Endodermal cell (in vitro differentiated cells): ENCODE measurements around the gene ROBO1. TPM values are rescaled to one million over a fixed set of nuclear protein-coding genes. Genes with fewer than 3 reads are reported as not detected.

ENCODE experiments used
- DNase-seq: peaks from one replicate; pipeline ENCODE4 v3.0.0-alpha.2; 2017
- H3K27ac ChIP-seq: 2 replicates; pipeline ENCODE4 v1.5.1; 2013; ENCODE audit warnings: mild to moderate bottlenecking, low read depth, low read length, moderate library complexity
- H3K27me3 ChIP-seq: 2 replicates; pipeline ENCODE4 v1.6.1; 2013; ENCODE audit warnings: mild to moderate bottlenecking, low read length, moderate library complexity; ENCODE audit not compliant: insufficient read depth, control insufficient read depth, poor library complexity, severe bottlenecking
- H3K36me3 ChIP-seq: 2 replicates; pipeline ENCODE4 v1.7.0; 2013; ENCODE audit warnings: mild to moderate bottlenecking, low read length, moderate library complexity; ENCODE audit not compliant: control insufficient read depth, insufficient read depth
- H3K4me1 ChIP-seq: one replicate; pipeline ENCODE4 v1.7.0; 2013; ENCODE audit warnings: low read length; ENCODE audit not compliant: control insufficient read depth, insufficient read depth
- H3K4me3 ChIP-seq: 2 replicates; pipeline ENCODE4 v1.5.1; 2013; ENCODE audit warnings: mild to moderate bottlenecking, low read length, moderate library complexity
- H3K9ac ChIP-seq: 2 replicates; pipeline ENCODE4 v1.6.1; 2013; ENCODE audit warnings: mild to moderate bottlenecking, low read length, moderate library complexity; ENCODE audit not compliant: poor library complexity, severe bottlenecking; ENCODE audit errors: extremely low read depth
- H3K9me3 ChIP-seq: 2 replicates; pipeline ENCODE4 v1.6.1; 2013; ENCODE audit warnings: mild to moderate bottlenecking, low read length, moderate library complexity; ENCODE audit not compliant: control insufficient read depth
- H3K27ac Mint-ChIP-seq: 2 replicates; pipeline ENCODE4 v1.8.0; 2020; ENCODE audit warnings: mixed read lengths
- H3K27me3 Mint-ChIP-seq: 2 replicates; pipeline ENCODE4 v1.8.0; 2021; ENCODE audit warnings: mild to moderate bottlenecking, mixed read lengths; ENCODE audit not compliant: insufficient read depth
- H3K36me3 Mint-ChIP-seq: 2 replicates; pipeline ENCODE4 v1.8.0; 2020; ENCODE audit warnings: low read depth, mixed read lengths
- H3K4me1 Mint-ChIP-seq: 2 replicates; pipeline ENCODE4 v1.8.0; 2020; ENCODE audit warnings: mixed read lengths
- H3K4me3 Mint-ChIP-seq: 2 replicates; pipeline ENCODE4 v1.8.0; 2020; ENCODE audit warnings: mild to moderate bottlenecking, moderate library complexity, mixed read lengths
- H3K9me3 Mint-ChIP-seq: 2 replicates; pipeline ENCODE4 v1.8.0; 2020; ENCODE audit warnings: mild to moderate bottlenecking, mixed read lengths
- CTCF ChIP-seq: fragments of 200-600 bp; sonication (generic); conservative IDR thresholded peaks from 2 replicates; pipeline ENCODE4 v1.5.0; 2021; ENCODE audit warnings: antibody characterized with exemption, mild to moderate bottlenecking
- WGBS, 2 experiments: methylation state at CpG; one replicate each; pipeline versions ENCODE4 v1.1.5 to v1.1.7; 2013; ENCODE audit warnings: missing lambda C conversion rate in 2 of 2, mixed read lengths in 1 of 2; ENCODE audit not compliant: insufficient coverage in 1 of 2, insufficient read length in 1 of 2; 5-methylcytosine and 5-hydroxymethylcytosine counted together
- total RNA-seq, 2 donors: library from RNA; stranded (reverse); fragmentation: NEBNext Ultra II Directional in 1 of 2; extraction: Animal tissue kit (Norgen Biotek cat#: 25700) in 1 of 2; gene quantifications; 2 replicates in 1 of 2; 3 replicates in 1 of 2; pipeline ENCODE4 v1.2.1, GENCODE V29; 2021

Gene ROBO1
- total RNA-seq, 2 donors from 2014 or later: 74.8 to 75.9 TPM

GRCh38 chr3:79632842-79633241 is 135.0 kb downstream of the ROBO1 start:
- H3K4me1 ChIP-seq: no peaks in the 10 kb centered on the region
- no peaks in the 10 kb centered on the region for H3K36me3 Mint-ChIP-seq
- no peak overlapping the region for H3K4me3 ChIP-seq
- no peaks in the 10 kb centered on the region for H3K27me3 Mint-ChIP-seq
- no peaks in the 10 kb centered on the region for H3K27me3 ChIP-seq
- H3K27ac Mint-ChIP-seq: no peak overlapping the region
- TF ChIP-seq CTCF: no peak
- no peaks in the 10 kb centered on the region for H3K9me3 ChIP-seq
- H3K4me1 Mint-ChIP-seq: no peaks in the 10 kb centered on the region
- no peak for DNase-seq
- H3K9ac ChIP-seq: no peak overlapping the region
- H3K9me3 Mint-ChIP-seq: no peaks in the 10 kb centered on the region
- no peaks in the 10 kb centered on the region for H3K36me3 ChIP-seq
- 80% methylated on average over 1 of the region's 1 CpG; no CpG with 5 or more reads in 1 of the 2 experiments for WGBS, 2 experiments
- no peak overlapping the region for H3K4me3 Mint-ChIP-seq
- no peak overlapping the region for H3K27ac ChIP-seq

GRCh38 chr3:79618883-79619282 is 148.9 kb downstream of the ROBO1 start:
- H3K4me1 Mint-ChIP-seq: no peaks in the 10 kb centered on the region
- DNase-seq: peak; percentile 53
- peaks cover 21% of the 10 kb centered on the region for H3K9me3 ChIP-seq
- H3K9me3 Mint-ChIP-seq: peaks cover 28% of the 10 kb centered on the region
- H3K27me3 ChIP-seq: no peaks in the 10 kb centered on the region
- no peaks in the 10 kb centered on the region for H3K27me3 Mint-ChIP-seq
- no peaks in the 10 kb centered on the region for H3K4me1 ChIP-seq
- no peak overlapping the region for H3K4me3 ChIP-seq
- H3K9ac ChIP-seq: no peak overlapping the region
- 86 to 100% methylated on average over 1 to 6 of the region's 6 CpGs for WGBS, 2 experiments
- TF ChIP-seq CTCF: no peak
- H3K27ac ChIP-seq: no peak overlapping the region
- peaks cover 5% of the 10 kb centered on the region for H3K36me3 Mint-ChIP-seq
- H3K4me3 Mint-ChIP-seq: no peak overlapping the region
- H3K27ac Mint-ChIP-seq: peak overlapping the region; percentile 78
- no peaks in the 10 kb centered on the region for H3K36me3 ChIP-seq

- no peak overlapping the region for H3K9ac ChIP-seq
- Mint-ChIP-seq H3K36me3 (no peaks in the 10 kb centered on the region), H3K27ac (no peak overlapping the region), H3K4me1 (peaks cover 29% of the 10 kb centered on the region), H3K9me3 (peaks cover 3% of the 10 kb centered on the region), H3K27me3 (no peaks in the 10 kb centered on the region), H3K4me3 (no peak overlapping the region)
- no peaks in the 10 kb centered on the region for H3K36me3 ChIP-seq
- no peak overlapping the region for H3K27ac ChIP-seq
- no peaks in the 10 kb centered on the region for H3K27me3 ChIP-seq
- no peak for TF ChIP-seq CTCF
- H3K9me3 ChIP-seq: no peaks in the 10 kb centered on the region
- DNase-seq: no peak
- H3K4me3 ChIP-seq: no peak overlapping the region
- WGBS, 2 experiments: no CpG with 5 or more reads among the region's 1 CpG
- peaks cover 5% of the 10 kb centered on the region for H3K4me1 ChIP-seq
Measured at GRCh38 chr3:79606414-79606813, 161.4 kb downstream of the ROBO1 start.
